GM12878 (cell line): ENCODE results near the gene ATXN7L1. TPM values are rescaled to one million over a fixed set of nuclear protein-coding genes. Genes with fewer than 3 reads are reported as not detected.

ENCODE experiments used
- ATAC-seq: fragments of 200-7000 bp; cut with Tn5 transposase; 3 replicates; pipeline ENCODE4 v1.9.1; 2020; ENCODE audit warnings: mild to moderate bottlenecking, moderate library complexity
- BruUV-seq: library from RNA; stranded (reverse); fragments of 400-500 nt; replicated peaks from 2 replicates; lab custom pipeline; 2021; lab: Mats Ljungman, UMichigan
- CTCF ChIA-PET: fragments of 300-600 bp; sonication (Branson Sonifier 250); formaldehyde crosslinking; extraction: SDS; loops from one replicate; lab custom pipeline; 2021; ENCODE audit warnings: inconsistent platforms; lab: Yijun Ruan, JAX
- POLR2A ChIA-PET: fragments of 350-600 bp; formaldehyde crosslinking; extraction: SDS; loops from one replicate; lab custom pipeline; 2021; ENCODE audit warnings: inconsistent platforms; lab: Charles Lee
- RAD21 ChIA-PET: fragments of 300-600 bp; sonication (Branson Sonifier 250); formaldehyde crosslinking; loops from one replicate; lab custom pipeline; 2023; ENCODE audit warnings: antibody characterized with exemption; ENCODE audit not compliant: unreplicated experiment; lab: Charles Lee
- SMC1A ChIA-PET: fragments of 300-600 bp; sonication (Branson Sonifier 250); formaldehyde crosslinking; loops from one replicate; lab custom pipeline; 2023; ENCODE audit not compliant: unreplicated experiment, uncharacterized antibody; lab: Charles Lee
- DNase-seq: peaks from one replicate; pipeline ENCODE4 v3.0.0-alpha.2; 2011; ENCODE audit warnings: low read depth, low spot score
- FAIRE-seq: peaks from 3 replicates; lab custom pipeline; 2011; peaks lifted over from hg19 to GRCh38; lab: Jason Lieb, UNC
- H2AFZ ChIP-seq: 2 replicates; pipeline ENCODE4 v1.6.0; 2011; ENCODE audit warnings: low read depth, low read length, control low read depth; ENCODE audit not compliant: control insufficient read depth
- H3K27ac ChIP-seq: 2 replicates; pipeline ENCODE4 v1.5.1; 2011; ENCODE audit warnings: control low read depth; ENCODE audit not compliant: control insufficient read depth, insufficient read depth
- H3K27me3 ChIP-seq, 2 experiments: replicated peaks in 1 of 2; 2 replicates each; pipeline versions ENCODE4 v1.6.0 to v1.6.1; 2011; ENCODE audit warnings: low read length in 1 of 2; ENCODE audit not compliant: control insufficient read depth in 2 of 2, insufficient read depth in 2 of 2
- H3K36me3 ChIP-seq, 2 experiments: 2 replicates each; pipeline ENCODE4 v1.5.1; 2011; ENCODE audit warnings: low read length in 1 of 2; ENCODE audit not compliant: control insufficient read depth in 2 of 2, insufficient read depth in 2 of 2
- H3K4me1 ChIP-seq: 2 replicates; pipeline ENCODE4 v1.6.1; 2011; ENCODE audit warnings: mild to moderate bottlenecking, low read length, moderate library complexity, mixed read lengths; ENCODE audit not compliant: control insufficient read depth, insufficient read depth
- H3K4me2 ChIP-seq: 2 replicates; pipeline ENCODE4 v1.6.0; 2011; ENCODE audit warnings: control low read depth; ENCODE audit not compliant: control insufficient read depth, insufficient read depth
- H3K4me3 ChIP-seq: fragments of 200-600 bp; sonication (generic); 2 replicates; pipeline ENCODE4 v1.5.1; 2016
- H3K79me2 ChIP-seq: 2 replicates; pipeline ENCODE4 v1.6.0; 2011; ENCODE audit warnings: low read length; ENCODE audit not compliant: control insufficient read depth, insufficient read depth
- H3K9ac ChIP-seq: 2 replicates; pipeline ENCODE4 v1.8.0; 2011; ENCODE audit warnings: low read length, control low read depth, mixed read lengths; ENCODE audit not compliant: control insufficient read depth, insufficient read depth
- H3K9me3 ChIP-seq: replicated peaks from 3 replicates; pipeline ENCODE4 v1.5.1; 2011; ENCODE audit warnings: mild to moderate bottlenecking, low read length; ENCODE audit not compliant: control insufficient read depth, insufficient read depth
- H4K20me1 ChIP-seq: 2 replicates; pipeline ENCODE4 v1.6.0; 2011; ENCODE audit not compliant: control insufficient read depth, insufficient read depth
- CBFB ChIP-seq: IDR thresholded peaks from 2 replicates; pipeline ENCODE4 v1.6.1; 2016; ENCODE audit warnings: antibody characterized with exemption, low read depth
- E2F4 ChIP-seq: IDR thresholded peaks from 2 replicates; pipeline ENCODE4 v1.6.1; 2012; ENCODE audit warnings: low read depth, low read length, improper control_type of control experiment
- HSF1 ChIP-seq: fragments of 150-350 bp; IDR thresholded peaks from 2 replicates; pipeline ENCODE4 v1.6.1; 2014; ENCODE audit warnings: mild to moderate bottlenecking, low read depth, low read length
- LARP7 ChIP-seq: fragments of 450-650 bp; IDR thresholded peaks from 2 replicates; pipeline ENCODE4 v1.6.1; 2017; ENCODE audit warnings: mild to moderate bottlenecking
- RB1 ChIP-seq: fragments of 450-650 bp; formaldehyde crosslinking; IDR thresholded peaks from 2 replicates; pipeline ENCODE4 v1.6.1; 2017; ENCODE audit warnings: mild to moderate bottlenecking, borderline replicate concordance
- SP1 ChIP-seq: IDR thresholded peaks from one replicate; pipeline ENCODE4 v1.6.1; 2011; ENCODE audit warnings: low read depth, low read length
- WGBS: methylation state at CpG from one replicate; pipeline ENCODE4 v1.1.6; 2016; ENCODE audit warnings: low lambda C conversion rate; ENCODE audit not compliant: insufficient replicate concordance, insufficient coverage; ENCODE audit errors: missing lambda C conversion rate; 5-methylcytosine and 5-hydroxymethylcytosine counted together
- in situ Hi-C: fragments of 300-500 bp; cut with MboI; formaldehyde crosslinking; loops from 9 replicates; pipeline ENCODE4 v1.14.3; 2018; ENCODE audit warnings: mixed read lengths
- intact Hi-C: fragments of 100-400 bp; cut with micrococcal nuclease; formaldehyde crosslinking; loops from one replicate; pipeline ENCODE4 v1.14.2; 2022; ENCODE audit not compliant: unreplicated experiment
- polyA plus RNA-seq, 11 experiments: library from polyadenylated mRNA; depleted of rRNA in 4 of 11; unstranded in 6 of 11; stranded (reverse) in 5 of 11; fragments of >200 nt; fragmentation: Nextera tagmentation in 4 of 11; fragmentation: Illumina TruSeq in 1 of 11; extraction: Ambion mirVana in 4 of 11; extraction: Trizol in 1 of 11; gene quantifications; 1 replicate in 1 of 11; 2 replicates in 10 of 11; pipeline versions ENCODE4 v1.2.1 to v1.2.3, GENCODE V29; 2011 to 2016; ENCODE audit warnings: inconsistent platforms in 2 of 11, missing spikeins in 2 of 11, low read depth in 1 of 11
- total RNA-seq, 4 experiments: library from RNA; depleted of rRNA in 3 of 4; stranded (reverse); fragments of >200 nt in 3 of 4; fragmentation: Illumina TruSeq in 1 of 4; extraction: Trizol in 1 of 4; gene quantifications; 2 replicates each; pipeline versions ENCODE4 v1.2.1 to v1.2.3, GENCODE V29; 2013 to 2021

The ATXN7L1 gene
- total and polyA plus RNA-seq, 10 of the 15 experiments (the other 5 are each of a cell fraction or from before 2014, with no cell fraction given), result 0.40 to 2.9 (median 1.2) TPM

GRCh38 chr7:105584165-105584564 is 292.2 kb downstream of the ATXN7L1 start:
- H3K79me2 ChIP-seq, result no peaks in the 10 kb centered on the region
- DNase-seq (no peak), FAIRE-seq (no peak)
- H2AFZ ChIP-seq, result no peak overlapping the region
- H3K36me3 ChIP-seq, result no peaks in the 10 kb centered on the region
- WGBS, result 94% methylated on average over 5 of the region's 5 CpGs
- TF ChIP-seq CBFB, result no peak
- TF ChIP-seq RB1, result no peak
- TF ChIP-seq SP1, result no peak
- no peak for TF ChIP-seq LARP7
- TF ChIP-seq E2F4, result no peak
- no peak for TF ChIP-seq HSF1
- TF ChIP-seq, all 136 proteins: peak for 0
- no peak for ATAC-seq
- CTCF ChIA-PET, result no interaction called here
- Histone ChIP-seq H3K9ac (no peak overlapping the region), H3K4me1 (peaks cover 7% of the 10 kb centered on the region), H3K9me3 (no peaks in the 10 kb centered on the region; the same call in 2 of the 3 replicates), H3K4me2 (no peak overlapping the region), H4K20me1 (no peaks in the 10 kb centered on the region), H3K4me3 (no peak overlapping the region), H3K27ac (no peak overlapping the region), H3K27me3 (no peaks in the 10 kb centered on the region)
- POLR2A ChIA-PET, result no interaction called here
- BruUV-seq, result no TSS peak
- RAD21 ChIA-PET, result no interaction called here
- intact Hi-C loops, result no loop called here
- in situ Hi-C loops, result no loop called here
- SMC1A ChIA-PET, result no interaction called here
